GM21576 (cell line): ENCODE results near the gene TNRC6B.
"Not testable (repeated sequence)": the region's sequence is repeated elsewhere in the genome, so short reads cannot be mapped to it uniquely, and the experiment has no call there.

Source experiments
- ATAC-seq: cut with Tn5 transposase; IDR thresholded peaks from one replicate; pipeline ENCODE4 v1.9.1; 2021; ENCODE audit warnings: mild to moderate bottlenecking, moderate library complexity; ENCODE audit not compliant: unreplicated experiment

Gene TNRC6B

DNA sequence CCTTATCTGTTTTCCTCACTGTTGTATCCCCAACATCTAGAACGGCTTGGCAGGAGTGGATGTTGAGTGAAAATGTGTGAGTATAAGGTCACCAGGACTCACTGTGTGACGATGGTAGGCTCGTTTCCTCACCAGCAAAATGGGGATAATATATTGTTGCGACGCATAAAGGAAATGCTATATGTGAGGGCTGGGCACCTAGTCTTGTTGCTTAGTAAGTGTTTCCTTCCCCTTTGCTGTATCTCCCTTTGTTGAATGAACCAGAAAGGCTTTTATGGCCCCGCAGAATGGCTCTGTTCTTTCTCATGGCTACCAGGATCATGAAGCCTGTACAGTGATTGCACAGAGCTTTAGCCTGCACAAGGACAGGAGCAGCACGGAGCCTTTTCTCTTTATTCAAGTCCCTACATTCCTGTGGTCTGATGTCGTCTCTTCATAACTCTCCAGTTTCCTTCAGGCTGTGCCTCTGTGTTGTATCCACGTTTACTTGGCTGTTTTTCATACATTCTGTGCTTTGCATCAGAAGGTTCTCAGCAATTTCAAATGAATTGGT is 5.4 kb downstream of the TNRC6B start:
- no peak for ATAC-seq

DNA sequence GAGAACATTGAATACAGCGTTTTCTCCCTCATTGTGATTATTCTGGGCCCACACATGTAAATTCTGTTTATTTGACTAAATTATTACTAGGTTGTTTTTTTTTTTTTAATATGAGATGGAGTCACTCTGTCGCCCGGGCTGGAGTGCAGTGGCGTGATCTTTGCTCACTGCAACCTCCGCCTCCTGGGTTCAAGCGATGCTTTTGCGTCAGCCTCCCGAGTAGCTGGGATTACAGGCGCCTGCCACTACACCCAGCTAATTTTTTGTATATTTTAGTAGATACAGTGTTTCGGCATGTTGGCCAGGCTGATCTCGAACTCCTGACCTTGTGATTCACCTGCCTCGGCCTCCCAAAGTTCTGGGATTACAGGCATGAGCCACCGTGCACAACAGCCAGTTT is 5.9 kb downstream of the TNRC6B start:
- not testable (repeated sequence) for ATAC-seq

DNA sequence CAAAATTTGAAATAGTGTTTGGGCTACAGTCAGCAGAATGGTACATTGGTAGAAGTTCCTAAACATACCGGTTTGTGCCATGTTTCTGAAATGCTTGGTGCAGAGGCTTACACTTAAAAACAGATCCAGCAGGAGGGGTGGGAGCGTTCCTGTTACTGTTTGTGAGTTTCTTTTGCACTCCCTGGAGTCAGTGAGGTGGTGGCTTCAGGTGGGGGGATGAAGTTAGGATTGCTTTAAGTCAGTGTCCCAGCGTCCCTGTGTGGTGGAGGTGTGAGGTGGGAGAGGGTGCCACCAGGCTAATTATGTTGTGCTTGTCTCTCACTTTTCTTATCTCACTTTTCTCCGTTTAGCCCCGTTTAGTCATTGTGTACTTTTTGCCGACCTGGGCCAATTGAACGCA is 9.7 kb downstream of the TNRC6B start:
- ATAC-seq, result no peak

DNA sequence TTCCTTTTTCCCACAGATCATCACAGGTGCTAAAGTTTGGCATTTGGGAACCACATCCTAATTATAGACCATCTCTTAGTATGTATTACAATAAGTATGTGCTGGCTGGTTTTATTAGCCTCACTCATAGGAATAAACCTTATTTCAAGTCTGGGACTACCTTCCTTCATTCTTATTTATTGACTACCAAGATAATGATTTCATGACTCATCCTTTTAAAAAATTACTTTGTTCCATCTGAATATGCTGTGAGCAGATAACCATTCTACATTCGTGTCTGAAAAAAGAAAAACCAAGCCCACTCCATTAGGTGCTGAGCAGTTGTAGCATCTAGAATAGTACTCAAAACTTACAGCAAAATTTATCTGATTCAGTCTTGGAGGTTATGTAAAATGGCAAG is 12.3 kb downstream of the TNRC6B start:
- ATAC-seq, result no peak

DNA sequence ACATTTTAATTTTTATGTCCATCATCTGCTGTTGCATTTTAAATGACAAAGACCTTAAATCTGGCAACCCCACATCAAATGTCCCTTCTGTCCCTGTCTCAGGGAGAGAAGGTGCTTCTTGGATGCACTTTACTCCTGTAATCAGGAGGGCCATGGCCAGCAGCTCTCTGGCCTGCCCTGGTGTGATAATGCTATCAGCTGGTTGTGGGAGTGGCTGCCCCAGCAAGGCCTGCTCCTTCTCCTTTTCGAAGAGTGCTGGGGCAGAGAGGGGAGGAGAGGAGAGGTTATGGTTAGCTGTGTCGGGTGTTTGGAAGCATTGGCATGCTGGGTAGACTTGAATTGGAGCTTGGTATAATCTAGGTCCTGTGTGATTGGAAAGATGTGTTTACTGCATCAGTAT is 12.8 kb downstream of the TNRC6B start:
- ATAC-seq, result no peak

DNA sequence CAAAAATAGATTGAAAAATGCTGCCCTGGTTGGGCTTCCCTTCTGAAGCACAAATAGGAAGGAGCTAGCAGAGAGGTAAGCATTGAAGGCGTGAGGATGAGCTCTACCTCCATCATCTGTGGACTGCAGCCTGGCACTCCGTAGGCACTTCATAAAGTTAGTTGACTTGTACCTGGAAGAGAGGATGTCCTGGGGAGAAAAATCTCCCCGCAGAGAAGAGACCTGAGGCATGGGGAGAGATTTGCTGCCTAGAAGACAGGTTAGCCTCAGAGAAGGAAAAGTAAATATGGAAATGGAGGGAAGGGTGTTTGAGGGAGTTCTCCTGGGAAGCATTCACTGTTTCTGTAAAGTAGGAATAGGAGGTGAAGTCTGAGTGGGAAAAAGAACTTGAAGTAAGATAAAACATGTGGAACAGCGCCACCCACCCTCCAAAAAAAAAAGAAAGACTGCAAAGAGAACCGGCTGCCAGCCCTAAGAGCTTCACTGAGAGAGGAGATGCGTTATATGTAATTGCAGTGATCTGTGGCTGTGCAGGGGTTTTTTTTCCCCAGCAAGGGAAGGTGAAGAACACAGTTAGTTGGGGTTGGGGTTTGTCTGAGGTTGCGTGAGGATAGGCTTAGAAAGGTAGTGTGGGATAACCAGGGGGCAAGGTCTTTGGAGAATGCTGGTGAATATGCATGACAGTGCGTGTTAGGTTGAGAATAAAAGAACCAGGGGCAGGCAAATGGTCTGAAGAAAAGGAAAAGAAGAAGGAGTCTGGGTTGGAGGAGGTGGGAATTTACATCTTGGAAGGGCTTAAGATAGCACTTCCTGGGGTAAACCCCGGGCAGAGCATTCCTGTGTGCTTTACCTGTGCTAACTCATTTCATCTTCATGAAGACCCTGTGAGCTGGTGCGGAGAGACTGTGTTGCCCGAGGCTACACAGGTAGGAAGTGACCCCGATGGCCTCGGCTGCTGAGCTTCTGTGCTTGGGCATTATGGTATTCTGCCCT is 16.0 kb downstream of the TNRC6B start:
- ATAC-seq, result no peak

DNA sequence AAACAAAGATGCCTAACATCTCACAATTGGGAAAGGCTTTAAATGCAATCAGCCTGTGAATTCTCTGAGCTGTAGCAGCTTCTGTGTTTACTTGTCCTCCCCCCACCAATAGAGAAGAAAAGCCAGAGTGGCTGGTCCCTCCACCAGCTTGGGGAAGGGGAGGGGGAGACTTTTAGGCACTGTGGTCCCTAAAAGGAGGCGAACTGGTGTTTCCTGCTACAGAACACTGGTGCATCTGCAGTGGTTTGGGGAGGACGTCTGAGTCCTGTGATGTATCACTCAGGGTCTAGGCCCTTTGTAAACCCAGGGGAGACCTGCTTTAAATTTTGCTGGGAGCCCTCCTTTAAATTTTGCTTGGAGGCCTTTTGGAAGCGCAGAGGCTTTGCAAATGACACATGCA is 16.9 kb downstream of the TNRC6B start:
- no peak for ATAC-seq

DNA sequence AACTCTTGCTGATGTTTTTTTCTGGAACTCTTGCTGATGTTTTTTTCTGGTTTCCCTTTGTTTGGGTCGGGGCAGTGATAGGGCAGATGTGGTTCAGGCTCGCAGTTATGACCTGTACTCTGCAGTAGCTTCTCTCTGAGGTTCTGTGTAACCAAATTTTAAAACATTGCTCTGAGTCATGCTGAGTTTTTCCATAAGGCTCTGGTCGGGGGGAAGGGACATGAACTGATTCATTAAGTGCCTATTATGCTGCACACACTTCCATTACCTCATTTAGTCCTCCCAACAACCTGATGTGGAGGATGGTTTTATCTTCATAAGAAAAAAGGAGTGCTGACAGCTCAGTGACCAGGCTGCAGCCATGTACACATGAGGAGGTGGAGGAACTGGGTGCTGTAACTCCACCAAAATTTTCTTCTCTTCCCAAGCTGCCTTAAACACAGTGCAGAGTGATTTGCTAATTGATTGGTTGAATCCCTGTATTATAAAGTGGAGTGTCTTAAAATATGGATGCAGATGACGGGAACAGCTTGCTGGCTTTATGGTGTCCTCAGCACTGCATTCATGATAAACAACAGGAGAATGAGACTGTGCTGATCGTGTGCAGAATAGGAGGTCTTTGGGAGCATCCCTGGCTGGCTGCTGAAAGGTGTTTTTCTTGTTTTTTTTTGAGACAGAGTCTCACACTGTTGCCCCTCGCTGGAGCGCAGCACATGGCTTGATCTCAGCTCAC is 19.1 kb downstream of the TNRC6B start:
- no peak for ATAC-seq

DNA sequence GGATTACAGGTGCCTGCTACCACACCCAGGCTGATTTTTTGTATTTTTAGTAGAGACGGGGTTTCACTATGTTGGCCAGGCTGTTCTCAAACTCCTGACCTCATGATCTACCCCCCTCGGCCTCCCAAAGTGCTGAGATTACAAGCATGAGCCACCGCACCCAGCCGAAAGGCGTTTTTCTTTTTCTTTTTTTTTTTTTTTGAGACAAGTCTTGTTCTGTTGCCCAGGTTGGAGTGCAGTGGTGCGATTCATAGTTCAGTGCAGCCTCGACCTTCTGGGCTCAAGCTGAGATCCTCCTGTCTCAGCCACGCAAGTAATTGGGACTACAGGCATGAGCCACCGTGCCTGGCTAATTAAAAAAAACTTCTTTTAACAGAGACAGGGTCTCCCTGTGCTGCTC is 19.7 kb downstream of the TNRC6B start:
- not testable (repeated sequence) for ATAC-seq

DNA sequence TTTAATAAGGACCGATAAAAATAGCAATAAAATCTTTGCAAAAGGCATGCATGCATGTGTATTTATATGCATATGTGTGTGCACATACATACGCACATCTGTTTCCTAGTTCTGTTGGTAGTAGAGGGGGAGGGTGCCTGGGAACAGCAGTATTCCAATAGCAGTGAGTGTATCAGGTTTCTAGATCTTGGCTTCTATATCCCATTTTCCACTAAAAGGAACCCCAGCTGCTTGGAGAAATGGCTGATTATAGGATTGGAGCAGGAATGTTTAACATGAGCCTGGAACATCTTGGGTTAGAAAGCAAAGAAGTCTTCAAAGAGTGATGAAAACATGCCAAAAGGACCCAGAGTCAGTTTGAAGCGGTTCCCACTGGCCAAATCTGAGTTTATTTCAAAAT is 21.0 kb downstream of the TNRC6B start:
- no peak for ATAC-seq

DNA sequence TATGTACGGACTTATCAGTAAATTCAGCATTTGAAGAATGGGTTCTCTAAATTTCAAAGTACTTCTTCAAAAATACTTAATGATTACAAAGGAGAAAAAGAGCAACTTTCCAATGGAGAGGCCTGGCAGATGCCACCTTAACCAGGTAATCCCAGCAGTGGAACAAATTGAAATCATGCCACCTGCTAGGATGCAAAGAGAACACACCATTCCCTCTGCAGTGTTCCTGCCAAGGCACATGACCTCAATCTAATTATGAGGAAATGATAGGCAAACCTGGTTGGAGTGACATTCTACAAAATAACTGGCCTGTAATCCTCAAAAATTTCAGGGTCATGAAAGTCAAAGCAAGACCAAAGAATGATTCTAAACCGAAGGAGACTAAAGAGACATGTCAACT is 21.5 kb downstream of the TNRC6B start:
- no peak for ATAC-seq

DNA sequence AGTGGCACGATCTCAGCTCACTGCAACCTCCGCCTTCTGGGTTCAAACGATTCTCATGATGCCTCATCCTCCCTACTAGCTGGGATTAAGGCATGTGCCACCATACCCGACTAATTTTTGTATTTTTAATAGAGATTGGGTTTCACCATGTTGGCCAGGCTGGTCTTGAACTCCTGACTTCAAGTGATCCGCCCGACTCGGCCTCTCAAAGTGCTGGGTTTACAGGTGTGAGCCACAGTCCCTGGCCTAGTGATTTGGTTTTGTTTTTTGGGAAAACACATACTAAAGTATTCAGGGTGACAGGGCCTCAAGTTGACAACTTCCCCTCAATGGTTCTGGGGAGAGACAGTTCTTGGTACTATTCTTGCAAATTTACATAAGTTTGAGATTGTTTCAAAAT is 22.1 kb downstream of the TNRC6B start:
- no peak for ATAC-seq

DNA sequence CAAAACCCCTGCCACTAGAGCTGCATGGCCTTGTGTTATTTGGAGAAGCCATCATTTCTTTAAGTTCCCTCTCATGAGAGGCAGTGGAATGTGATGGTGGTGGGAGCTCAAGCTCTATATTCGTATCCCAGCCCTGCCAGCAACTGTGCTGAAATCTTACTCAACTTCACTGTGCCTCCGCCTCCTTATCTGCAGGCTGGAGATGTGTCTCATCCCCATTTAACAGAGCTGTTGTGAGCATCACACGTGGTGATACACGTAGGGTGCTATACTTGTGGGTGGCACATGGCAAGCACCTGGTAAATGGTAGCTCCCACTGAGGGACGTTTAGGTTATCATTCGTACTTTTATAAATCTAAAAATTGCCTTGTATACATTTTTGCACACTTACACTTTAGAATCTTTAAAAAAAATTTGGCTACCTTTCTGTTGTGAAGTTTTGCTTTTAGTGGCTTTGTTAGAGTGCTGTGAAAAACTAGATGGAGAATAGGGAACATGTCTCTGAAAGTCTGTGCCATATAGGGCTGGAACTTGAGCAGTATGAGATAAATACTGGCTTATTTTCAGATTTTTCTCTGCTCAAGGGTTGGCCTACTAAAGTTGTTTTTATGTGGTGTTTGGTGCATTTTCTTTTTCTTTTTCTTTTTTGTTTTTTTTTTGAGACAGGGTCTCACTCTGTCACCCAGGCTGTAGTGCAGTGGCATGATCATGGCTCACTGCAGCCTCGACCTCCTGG is 23.2 kb downstream of the TNRC6B start:
- ATAC-seq, result no peak

DNA sequence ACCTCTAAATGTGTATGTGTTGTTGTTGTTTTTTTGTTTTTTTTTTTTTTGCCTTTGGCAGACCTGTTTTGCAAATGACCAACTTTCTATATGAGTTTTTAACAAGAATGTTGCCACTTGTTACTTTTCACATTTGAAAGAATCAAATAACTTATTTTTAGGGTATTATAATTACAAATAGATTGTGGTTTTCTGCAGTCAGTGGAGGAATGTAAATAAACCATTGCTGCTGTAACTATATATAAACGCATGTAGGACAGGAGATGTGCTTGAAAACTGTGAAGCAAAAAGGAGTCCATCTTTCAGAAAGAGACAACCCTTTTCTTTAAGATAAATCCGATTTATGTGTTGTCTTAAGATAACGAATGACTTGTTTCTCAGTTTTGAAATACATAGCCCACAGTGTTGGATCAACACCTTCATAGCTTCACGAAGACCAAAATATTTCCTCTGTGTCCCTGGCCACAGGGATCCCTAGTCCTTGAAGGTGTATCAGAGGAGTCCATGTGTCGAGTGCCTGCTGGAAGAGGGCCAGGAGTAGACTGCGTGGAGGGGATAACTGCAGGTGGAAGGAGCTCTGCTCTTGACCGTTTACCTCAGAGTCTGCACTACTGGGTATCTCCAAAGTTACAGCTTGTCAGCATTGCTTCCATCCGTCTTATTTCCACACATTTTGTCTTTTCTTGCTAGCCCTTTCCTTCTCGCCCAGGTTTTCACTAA is 24.7 kb downstream of the TNRC6B start:
- no peak for ATAC-seq

DNA sequence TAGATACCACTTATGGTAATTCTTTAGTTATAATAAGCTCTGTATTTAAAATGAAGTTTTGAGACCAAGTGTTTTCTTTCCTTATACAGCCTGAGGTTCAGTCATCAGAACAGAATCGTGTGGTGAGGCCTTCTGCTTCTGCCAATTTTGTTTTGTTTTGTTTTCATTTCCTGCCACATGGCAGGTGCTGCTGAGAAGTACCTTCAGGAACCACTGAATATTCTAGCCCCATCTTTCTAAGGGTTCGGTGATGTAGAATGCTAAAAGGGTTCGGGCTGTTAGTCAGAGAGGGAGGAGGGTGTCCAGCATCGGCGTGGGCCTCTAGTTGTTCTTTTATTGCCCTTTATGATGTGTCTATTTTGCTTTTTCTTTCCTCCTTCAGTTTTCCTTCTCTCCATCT is 25.8 kb downstream of the TNRC6B start:
- ATAC-seq, result peak; percentile 50

DNA sequence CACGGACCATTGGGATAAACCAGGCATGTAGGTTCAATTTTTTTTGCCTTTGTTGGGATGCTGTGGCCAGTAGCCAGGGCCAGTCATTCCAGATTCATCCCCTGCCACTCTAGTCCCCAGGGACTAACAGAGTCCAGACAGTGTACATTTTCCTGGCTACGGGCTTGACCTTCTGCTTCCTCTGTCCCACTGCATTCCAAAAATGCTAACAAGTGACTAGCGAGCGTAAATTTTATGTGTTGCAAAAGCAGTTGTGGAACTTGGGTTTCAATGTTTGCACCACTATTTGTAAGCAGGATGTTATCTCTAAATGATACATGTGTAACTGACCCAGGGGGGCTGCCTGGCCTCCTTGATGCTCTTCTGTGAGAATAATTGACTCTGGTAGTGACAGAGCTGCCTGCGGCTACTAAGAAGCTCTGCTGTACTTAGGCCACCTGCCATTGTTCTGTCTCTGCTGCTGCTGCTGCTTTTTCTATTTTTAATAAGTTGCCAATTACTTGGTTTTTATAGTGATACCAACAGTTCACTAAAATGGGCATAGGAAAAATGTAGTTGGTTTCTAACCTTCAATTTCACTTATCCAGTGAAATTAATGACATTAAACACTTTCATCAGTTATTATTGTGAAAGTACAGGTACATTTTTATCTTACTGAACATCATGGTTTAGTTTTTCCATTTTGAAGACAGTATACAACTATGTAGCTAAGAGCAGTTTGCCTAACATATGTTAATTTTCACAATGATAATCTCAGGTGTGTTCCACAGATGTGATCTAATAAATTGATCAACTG is 26.8 kb downstream of the TNRC6B start:
- no peak for ATAC-seq

DNA sequence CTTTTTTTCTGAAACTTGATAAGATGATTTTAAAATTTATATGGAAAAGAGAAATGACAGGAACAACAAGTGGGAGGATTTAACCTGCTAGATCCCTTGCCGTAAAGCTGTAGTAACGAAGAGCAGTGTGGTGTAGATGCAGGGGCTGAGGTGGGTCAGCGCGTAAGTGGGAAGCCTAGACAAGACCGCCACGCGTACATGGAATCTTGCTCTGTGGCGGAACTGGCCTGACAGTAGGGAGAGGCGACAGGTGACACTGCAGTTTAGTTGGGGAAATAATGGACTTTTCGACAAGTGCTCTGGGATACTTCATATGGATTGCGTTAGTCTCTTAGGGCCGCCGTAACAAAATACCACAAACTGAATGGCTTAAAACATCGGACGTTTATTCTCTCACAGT is 28.8 kb downstream of the TNRC6B start:
- ATAC-seq, result no peak

DNA sequence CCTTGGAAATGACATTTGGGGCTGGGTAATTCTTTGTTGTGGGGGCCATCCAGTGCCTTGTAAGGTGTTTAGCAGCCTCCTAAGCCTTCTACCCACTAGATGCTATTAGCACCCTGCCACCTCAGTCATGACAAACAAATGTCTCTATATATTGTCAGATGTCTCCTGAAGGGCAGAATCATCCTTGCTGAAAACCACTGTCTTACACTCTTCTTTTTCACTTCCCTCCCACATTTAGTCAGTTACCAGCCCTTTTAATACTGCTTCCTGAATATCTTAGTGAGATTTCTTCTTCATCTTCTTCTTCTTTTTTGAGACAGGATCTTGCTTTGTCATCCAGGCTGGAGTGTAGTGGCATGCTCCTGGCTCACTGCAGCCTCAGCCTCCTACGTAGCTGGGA is 33.1 kb downstream of the TNRC6B start:
- peak; percentile 69 for ATAC-seq

DNA sequence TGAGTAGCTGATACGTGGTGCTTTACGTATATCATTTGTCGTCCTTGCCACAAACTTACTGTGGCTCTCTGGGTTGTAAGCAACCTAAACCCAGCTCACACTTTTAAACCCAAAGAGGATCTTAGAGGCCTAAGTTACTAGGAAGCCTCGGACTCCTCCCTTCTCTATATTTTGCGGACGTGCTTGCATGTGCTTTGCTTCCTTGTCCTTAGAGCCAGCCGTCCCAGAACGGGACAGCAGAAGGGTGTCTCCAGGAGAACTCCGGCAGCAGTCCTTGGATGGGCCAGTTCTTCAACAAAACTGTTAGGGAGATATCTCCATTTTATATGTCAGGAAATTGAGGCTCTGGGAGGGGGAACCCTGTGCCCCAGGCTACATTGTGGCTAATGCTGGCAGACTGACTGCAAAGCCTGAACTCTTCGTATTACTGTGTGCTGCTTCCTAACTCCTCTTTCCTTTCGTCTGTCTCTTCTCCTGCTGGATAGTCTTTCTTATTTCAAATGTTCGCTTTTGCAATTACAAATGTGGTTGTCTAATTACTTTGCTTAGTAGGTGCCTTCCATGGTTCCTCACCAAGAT is 33.8 kb downstream of the TNRC6B start:
- ATAC-seq, result no peak
